T-helper 2 cell treated with Interferon-gamma antibody and Interleukin-4, amounts not matched to agents 100 ng/mL and 5 ng/mL, for 36 hours (primary cell): ENCODE data around the gene TMA7. TPM values are rescaled to one million over a fixed set of nuclear protein-coding genes. Genes with fewer than 3 reads are reported as not detected.

Experiments used
- intact Hi-C: fragments of 100-400 bp; cut with micrococcal nuclease; formaldehyde crosslinking; loops from one replicate; pipeline ENCODE4 v1.15.1; 2023
- total RNA-seq: library from RNA; stranded (reverse); gene quantifications from 2 replicates; pipeline ENCODE4 v1.2.3, GENCODE V29; 2022

TMA7 gene
- total RNA-seq, result 289 and 303 TPM in 2 replicates

- intact Hi-C loops, result loop anchor here (1.0 to 2.0 kb wide), 3 partner anchors 33 to 116 kb away; partner anchors contain the start of genes PFKFB4 and SHISA5
These were observed at the start of gene TMA7, which contains the start of gene CCDC51 for GRCh38 chr3:48439820-48440589. Gene TMA7 (plus strand): TSS chr3:48440257. CDS start chr3:48440297, 40 bp downstream. Gene CCDC51 (minus strand): TSS chr3:48440119. CDS start chr3:48435128, 4,991 bp downstream.

GRCh38 chr3:48394391-48394790 lies 45.7 kb upstream of the TMA7 start:
- intact Hi-C loops, result no loop called here

GRCh38 chr3:48395714-48396113 lies 44.3 kb upstream of the TMA7 start:
- intact Hi-C loops, result no loop called here

GRCh38 chr3:48397767-48398681 lies 42.0 kb upstream of the TMA7 start:
- intact Hi-C loops, result no loop called here

GRCh38 chr3:48398701-48399386 lies 41.2 kb upstream of the TMA7 start:
- intact Hi-C loops, result no loop called here

DNA sequence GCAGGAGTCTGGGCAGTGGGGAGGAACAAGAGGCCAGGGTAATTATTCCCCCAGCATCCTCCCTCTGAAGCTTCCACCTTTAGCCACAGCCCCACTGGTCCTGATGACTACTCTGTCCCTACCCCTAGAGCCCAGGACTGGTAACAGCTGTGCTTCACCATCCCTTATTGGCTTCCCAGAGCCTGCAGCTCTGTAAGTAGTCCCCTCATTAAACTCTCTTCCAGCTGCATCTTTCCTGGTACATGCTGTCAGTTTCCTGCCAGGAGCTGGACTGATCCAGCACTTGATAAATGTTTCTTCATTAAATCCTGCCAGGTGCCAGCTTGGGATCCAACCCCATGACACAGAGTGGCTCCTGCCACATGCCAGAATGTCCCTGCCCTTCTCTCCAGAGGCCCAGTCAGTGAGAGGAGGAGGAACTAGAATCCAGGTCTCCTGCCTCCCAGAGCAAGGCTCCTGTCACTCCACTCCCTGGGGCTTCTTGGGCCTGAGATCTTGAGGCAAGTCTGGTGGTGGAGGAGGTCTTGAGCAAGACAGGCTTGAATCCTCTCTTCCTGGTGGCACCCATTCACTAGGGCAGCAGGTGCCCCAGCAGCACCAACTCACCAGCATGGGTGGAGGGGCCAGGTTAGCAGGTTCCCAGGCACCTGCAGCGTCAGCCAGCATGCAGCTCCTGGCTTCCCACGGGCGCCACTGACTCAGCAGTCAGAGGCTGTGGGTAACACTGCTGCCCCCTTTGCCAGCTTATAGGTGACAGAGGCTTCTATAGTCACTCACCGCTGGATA lies 40.5 kb upstream of the TMA7 start:
- intact Hi-C loops, result loop anchor here (2.0 to 10.0 kb wide), 3 partner anchors 107 to 235 kb away; partner anchors contain the start of gene SLC26A6

DNA sequence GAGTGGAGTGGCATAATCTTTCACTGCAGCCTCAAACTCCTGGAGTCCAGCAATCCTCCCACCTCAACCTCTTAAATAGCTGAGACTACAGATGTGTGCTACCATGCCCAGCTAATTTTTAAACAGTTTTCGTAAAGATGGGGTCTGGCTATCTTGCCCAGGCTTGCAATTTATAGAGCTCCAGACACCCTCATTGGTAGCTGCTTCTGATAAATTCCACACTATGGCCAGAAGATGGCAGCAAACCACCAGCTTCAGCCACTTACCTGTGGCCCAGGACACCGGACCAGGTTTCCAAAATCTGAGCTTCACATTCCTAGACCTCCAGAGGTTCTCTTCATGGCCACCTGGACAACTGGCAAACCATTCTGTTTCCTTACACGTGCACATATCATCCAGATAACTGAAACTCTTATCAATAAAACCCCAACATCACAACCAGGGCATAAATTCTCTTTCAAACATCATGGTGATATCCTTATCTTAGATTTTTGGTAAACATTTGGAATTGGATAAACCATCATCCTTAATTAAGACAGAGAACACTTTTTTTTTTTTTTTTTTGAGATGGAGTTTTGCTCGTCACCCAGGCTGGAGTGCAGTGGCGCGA lies 39.1 kb upstream of the TMA7 start:
- intact Hi-C loops, result loop anchor here (1.0 to 10.0 kb wide), 5 partner anchors 35 to 234 kb away; partner anchors contain the start of gene SLC26A6

- intact Hi-C loops, result loop anchor here (1.0 to 10.0 kb wide), 5 partner anchors 35 to 233 kb away; partner anchors contain the start of gene SLC26A6
These were observed 38.6 kb upstream of the TMA7 start for GRCh38 chr3:48401434-48401901.

DNA sequence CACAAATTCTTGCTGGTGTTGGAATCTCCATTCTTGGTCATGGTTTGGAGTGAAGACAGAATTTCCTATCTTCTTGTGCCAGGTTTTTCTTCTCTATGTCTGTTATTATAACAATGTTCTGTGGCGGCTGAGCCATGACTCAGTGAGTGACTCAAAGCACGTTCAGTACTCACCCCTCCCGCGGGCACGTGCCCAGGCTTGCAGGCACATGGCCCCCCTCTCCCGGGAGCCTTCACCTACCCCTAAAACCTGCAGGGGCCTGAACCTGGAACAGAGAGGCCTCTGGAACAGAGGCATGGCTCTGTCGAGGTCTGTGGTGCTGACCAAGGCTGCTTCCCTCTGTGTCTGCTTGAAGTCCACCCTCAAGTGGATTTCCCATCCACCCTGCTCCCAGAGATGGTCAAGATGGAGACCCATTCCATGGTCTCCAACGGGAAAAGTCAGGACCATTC lies 37.8 kb upstream of the TMA7 start:
- intact Hi-C loops, result loop anchor here (10.0 kb wide), 1 partner anchor 232 kb away; the partner anchor contains the start of gene SLC26A6

DNA sequence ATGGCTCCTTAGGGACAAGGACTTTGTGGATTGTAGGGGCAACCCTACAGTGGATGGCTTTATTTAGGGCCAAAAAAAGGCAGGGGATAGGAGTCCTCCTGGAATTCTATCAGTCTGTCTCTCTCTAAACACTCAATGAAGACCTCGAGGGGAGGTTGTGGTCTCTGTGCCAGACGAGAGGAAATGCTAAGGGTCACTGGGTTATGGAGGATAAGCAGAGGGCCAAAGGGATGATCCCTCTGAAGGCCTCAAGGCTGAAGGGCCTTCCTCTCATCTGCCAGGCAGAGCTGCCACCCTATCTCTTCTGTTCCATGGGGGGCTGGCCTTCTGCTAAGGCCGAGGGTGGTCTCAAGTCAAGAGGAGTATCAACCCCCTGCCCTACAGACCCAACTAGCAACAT lies 37.1 kb upstream of the TMA7 start:
- intact Hi-C loops, result loop anchor here (10.0 kb wide), 1 partner anchor 232 kb away; the partner anchor contains the start of gene SLC26A6

DNA sequence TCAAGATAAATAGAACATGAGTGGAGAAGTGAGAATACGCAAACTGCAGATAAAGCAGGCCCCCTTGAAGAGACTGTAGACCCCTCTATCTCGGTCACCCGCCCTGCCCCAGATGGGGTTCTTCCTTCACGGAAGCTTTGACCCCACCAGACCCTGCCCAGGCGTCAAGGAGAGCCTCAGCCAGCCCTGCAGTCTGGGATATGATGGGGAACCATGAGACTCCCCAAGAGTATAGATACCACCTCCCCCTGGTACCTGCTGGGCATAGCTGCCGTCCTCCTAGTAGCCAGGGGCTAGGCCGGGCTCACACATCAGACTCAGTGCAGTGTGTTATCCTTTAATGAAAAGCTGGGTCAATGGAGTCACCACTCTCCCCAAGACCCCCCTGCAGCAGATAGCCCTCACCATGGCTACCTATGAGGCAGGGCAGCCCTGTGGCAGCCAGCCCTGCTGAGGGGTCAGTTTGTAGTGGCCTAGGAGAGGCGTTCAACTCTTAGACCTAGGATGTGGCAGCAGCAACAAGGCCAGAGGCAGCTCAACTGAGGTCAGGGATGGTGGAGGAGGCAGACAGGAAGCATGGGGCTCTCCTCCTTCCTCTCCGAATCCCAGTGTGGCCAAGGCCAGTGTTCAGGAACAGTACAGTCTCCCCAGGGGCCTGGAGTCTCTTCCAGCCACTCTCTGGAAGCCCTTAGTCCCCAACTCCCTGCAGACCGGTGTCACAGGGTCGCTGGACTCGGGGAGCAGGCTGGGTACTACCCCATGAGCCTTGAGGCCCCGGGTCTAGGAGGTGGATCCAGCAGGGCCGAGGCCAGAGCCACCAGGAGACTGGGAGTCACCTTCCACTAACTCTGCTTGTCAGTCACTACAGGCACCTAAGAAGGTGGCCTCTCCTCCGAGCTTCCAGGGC lies 36.3 kb upstream of the TMA7 start:
- intact Hi-C loops, result loop anchor here (10.0 kb wide), 1 partner anchor 231 kb away; the partner anchor contains the start of gene SLC26A6

DNA sequence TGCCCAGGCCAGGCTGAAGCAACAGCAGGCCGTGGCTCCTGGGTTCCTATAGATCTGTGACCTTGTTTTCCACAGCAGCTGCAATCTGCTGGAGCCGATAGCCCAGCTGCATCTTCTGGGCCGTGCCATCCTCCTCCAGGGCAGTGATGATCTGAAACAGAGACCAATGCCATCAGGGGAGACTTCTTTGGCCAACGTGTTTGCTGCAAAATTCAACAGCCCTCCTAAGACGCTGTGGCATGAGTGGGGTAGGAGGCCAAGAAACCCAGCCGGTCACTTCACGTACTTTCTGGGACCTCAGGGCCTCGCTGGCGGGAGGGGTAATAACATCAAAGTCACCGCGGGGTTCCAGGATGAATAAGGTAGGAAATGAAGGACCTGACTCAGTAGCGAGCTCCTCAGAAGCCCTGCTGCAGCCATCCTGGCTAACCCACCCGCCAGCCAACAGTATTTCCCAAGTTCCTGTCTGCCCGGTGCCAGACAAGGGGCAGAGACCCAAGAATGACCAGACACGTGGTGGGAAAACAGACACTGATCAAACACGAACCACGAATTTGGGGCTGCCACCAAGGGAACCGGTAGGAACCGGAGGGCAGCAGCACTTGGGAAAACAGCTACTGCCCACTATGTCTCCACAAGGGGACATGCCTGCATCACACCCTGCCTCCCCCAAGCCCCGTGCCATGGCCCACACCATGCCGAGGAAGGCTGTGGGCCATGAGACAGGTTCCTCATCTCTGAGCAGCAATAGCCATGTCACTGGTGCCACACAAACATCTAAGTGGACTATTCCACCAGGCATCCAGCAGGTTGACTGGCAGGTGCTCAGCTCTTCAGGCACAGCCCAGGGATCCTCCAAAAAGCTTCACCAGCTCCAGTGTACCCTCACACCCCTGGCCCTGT lies 35.4 kb upstream of the TMA7 start:
- intact Hi-C loops, result loop anchor here (10.0 kb wide), 1 partner anchor 230 kb away; the partner anchor contains the start of gene SLC26A6

DNA sequence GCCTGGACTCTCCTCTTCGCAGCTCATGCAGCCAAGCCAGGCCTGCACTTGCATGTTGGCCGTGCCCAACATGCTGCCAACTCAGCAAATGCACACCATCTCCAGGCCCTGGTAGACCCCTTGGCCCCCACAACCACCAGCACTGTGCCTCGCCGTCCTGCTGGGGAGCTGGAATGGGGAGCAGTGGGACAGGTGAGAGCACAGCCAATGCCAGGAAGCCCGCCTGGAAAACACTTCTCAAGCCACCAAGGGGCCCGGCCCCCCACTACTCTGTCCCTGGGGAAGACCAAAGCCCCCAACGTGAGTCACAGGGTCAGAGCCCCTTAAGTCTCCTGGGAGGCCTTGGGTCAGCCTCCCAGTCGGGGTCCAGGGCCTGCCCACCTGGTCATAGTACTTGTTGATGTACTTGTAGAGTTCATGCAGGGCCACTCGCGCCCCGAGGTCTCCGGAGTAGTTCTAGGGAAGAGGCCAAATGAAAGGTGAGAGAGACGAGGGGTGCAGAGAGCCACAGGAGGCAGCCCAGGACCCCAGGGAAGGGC lies 34.6 kb upstream of the TMA7 start:
- intact Hi-C loops, result loop anchor here (10.0 kb wide), 1 partner anchor 229 kb away; the partner anchor contains the start of gene SLC26A6

DNA sequence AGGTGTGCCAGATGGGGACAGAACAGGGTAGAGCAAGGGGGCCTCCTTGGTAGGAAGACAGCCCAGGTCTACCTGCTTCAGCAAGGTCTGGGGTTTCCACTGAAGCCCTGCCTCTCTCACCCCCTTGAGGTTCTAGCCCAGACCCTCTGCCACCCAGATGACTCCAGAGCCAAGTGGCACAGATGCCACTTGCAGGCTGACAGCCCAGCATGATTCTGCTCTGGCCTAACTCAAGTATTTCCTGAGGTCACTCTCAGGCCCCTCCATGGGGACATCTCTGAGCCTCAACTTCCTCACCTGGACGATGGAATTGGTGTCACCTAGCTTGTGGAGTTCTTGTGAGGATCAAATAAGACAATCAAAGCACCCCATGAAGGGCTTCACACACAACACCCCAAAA lies 34.1 kb upstream of the TMA7 start:
- intact Hi-C loops, result loop anchor here (10.0 kb wide), 1 partner anchor 229 kb away; the partner anchor contains the start of gene SLC26A6

GRCh38 chr3:48406443-48407431 lies 33.3 kb upstream of the TMA7 start:
- intact Hi-C loops, result loop anchor here (10.0 kb wide), 1 partner anchor 228 kb away; the partner anchor contains the start of gene SLC26A6
